Stimulated activated CD4-positive, alpha-beta T cell treated with anti-CD3 and anti-CD28 coated beads, Interleukin-15, amount 100 ng/mL, for 48 hours (primary cell): ENCODE measurements around the gene HERC2.

Experiments
- DNase-seq, 2 donors: peaks; one replicate each; pipeline ENCODE4 v3.0.0-alpha.2; 2020; ENCODE audit warnings: low read depth in 2 of 2

Gene HERC2

DNA sequence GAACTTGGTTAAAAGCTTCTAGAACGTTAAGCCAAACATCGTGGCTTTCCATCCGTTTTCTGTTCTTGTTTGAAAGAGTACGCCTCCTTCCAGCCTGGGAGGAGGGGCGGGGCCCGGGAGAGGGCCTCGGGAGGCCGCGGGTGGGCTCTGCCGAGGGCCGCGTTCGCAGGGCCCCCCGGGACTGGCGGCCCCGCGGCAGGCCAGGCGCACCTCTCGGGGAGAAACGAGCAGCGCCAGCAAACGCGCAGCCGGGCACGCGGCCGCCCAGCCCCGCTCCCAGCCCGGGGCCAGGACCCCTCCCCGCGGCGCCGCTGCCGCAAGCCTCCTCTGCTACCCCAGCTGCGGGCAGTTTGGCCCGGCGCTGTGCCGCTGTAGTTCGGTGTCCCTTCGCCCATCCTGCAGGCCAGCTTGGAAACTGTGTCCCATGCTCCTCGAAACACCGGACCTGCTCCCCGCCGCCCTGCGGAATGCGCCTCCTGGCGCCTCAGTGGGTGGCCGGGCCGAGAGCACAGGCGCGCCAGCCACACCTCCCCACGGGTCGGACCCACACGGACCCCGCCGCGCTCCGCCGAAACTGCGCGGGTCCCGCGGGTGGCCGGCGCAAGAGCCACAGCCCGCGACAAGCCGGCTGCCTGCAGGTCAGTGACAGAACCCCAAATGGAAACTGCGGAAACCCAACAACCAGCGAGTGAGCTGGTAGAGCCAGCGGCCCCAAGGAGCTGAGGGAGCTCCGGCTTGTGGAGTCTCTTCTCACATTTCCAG lies 225.1 kb downstream of the HERC2 start:
- DNase-seq = no peak

DNA sequence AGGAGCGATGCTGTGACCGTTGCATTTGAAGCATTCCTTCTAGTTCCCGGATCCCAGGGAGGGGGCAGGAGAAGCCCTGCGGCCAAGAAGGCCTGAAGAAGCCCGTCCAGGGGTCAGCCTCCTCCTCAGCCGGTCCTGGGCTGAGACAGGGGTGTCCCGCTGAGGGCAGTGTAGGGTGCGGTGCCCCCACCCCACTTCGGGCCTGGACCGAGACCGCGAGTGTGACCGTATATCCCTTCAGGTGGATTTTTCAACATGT lies 225.6 kb downstream of the HERC2 start:
- DNase-seq = no peak

DNA sequence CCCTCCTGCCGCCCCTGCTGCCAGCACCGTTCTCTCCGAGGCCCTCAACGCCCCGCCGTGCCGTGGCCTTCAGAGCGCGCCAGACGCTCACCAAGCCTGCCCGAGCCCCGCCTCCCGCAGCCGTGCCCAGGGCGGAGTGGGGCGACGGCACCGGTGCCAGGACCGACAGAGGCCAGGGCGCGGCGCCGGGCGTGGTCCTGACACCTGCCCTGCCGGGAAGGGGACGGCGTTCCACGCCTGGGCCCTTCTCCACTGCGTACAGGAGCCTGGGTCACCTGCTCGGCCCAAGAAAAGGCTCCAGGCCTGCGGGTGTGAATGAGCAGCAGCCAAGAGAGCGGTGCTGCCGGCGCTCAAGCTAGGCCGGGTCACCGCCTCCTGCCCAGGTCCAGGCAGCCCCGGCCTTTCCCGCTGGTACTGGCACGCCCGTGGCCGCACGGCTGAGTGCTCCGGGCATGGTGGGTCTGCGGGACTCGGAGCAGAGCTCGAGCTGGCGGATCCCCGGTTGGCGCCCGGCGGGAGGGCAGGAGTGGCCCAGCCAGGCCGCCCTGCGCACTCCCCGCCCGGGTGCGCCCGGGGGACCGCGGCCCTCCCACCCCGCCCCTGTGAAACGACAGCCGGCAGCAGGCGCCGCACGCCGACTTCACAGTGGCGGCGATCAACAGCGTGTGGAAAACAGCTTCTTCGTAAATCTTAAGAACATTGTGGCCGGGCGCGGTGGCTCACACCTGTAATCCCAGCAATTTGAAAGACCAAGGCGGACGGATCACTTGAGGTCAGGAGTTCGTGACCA lies 227.1 kb downstream of the HERC2 start:
- no peak for DNase-seq

DNA sequence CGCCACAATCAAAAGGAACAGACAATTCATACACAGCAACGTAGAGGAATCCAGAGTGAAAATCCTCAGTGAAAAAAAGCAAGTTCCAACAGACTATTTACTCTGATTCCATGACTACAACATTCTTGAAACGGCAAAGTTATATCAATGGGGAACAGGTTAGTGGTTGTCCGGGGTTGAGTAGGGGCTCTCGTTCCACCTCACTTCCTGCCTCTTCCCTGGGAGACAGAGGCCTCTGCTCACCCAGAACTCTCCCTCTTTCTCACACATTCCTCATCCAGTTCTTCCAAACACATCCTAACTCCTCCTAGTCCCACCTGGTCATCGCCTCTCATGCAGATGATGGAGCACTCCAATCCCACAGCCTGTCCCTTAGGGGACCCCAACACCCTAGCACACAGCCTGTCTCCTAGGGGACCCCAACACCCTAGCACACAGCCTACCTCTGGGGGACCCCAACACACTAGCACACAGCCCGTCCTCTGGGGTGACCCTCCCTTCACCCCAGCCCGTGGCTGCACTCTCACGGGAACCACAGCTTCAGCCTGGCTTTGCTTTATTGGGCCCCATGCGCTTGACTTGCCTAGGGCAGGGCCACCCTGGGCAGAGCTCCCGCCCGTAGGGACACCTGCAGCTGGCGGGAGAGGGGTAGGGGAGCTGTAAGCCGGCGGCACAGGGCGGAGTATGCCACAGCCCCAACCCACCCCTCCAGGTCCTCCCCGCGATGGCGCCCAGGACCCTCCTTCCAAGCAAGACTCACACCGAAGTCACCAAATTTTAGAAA lies 228.0 kb downstream of the HERC2 start:
- no peak for DNase-seq

DNA sequence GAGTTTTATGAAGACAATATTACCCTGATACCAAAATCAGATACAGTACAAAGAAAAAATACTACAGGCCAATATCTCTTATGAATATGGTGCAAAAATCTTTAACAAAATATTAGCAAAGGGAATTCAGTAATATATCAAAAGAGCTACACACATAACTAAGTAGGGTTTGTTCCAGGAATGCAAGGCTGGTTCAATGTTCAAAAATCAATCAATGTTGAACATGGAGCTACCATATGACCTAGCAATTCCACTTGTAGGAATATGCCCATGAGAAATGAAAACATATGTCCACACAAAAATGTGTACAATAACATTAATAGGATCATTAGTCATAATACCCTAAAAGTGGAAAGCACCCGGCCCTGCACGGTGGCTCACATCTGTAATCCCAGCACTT lies 230.7 kb downstream of the HERC2 start:
- DNase-seq = no peak

DNA sequence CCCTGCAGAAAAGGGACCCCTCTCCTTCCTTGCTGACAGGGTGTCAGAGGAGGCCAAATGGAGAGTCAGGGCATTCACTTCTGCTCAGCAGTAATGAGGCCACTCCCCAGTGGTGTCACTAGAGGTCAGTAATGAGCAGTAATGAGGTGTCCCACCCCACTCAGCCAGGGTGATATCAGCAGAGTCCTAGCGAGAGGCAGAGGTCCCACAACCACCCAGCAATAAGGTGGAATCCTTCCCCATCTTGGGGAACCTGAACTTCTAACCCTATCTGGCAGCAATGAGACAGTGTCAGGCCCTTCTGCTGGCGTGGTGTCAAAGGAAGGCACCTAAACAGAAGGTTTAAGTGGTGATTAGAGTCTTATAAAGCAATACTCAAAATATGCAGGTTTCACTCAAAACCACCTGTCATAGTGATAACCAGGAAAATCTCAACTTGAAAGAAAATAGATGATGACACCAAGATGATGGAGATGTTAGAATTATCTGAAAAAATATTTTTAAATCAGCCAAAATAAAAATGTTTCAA lies 235.7 kb downstream of the HERC2 start:
- peak in 1 of 2 donors; percentile 52 for DNase-seq

DNA sequence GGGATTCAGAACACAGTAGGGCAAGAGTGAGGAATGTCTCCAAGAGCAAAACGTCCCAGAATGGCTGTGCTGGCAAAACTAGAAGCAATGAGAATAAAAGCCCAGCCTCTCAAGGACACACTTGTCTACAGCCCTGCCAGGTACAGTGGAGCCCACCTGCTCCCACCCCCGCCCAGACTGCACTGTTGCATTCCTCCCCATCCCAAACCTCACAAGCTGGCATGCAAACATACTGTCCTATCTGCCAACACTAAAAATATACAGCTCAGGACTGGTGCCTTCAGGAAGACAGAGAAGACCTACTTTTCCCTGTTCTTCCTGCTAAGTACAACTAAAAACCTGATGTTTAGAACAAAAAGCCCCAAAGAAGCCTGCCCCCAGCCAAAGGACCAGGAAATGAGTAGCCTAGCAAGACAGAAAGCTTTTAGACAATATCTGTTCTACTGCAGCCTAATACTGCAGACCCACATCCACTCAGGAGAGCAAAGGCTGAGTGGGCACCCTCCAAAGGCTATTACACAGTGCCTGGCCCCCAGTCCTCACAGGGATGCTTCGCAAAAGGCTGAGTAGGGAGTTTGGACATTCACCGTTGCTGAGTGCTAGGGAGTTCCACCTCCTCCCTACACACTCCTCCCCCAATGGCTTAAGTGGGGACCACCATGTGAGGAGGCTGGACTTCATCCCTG lies 236.3 kb downstream of the HERC2 start:
- DNase-seq = no peak

DNA sequence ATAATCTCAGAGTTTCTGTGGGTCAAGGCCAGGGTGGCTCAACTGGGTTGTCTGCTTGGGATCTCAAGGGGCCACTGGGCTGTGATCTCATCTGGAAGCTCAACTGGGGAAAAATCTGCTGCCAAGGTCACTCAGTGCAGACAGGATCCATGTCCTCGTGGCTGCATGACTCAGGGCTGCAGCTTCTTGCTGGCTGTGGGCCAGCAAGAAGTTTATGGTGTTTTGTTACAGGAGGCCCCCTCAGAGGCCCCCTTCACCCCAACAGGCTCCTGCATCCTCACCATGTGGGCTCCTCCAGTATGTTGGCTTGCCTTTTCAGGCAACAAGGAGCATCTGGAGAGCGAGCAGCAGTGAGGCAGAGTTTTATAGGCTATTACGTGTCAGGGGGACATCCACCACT lies 237.4 kb downstream of the HERC2 start:
- no peak for DNase-seq

DNA sequence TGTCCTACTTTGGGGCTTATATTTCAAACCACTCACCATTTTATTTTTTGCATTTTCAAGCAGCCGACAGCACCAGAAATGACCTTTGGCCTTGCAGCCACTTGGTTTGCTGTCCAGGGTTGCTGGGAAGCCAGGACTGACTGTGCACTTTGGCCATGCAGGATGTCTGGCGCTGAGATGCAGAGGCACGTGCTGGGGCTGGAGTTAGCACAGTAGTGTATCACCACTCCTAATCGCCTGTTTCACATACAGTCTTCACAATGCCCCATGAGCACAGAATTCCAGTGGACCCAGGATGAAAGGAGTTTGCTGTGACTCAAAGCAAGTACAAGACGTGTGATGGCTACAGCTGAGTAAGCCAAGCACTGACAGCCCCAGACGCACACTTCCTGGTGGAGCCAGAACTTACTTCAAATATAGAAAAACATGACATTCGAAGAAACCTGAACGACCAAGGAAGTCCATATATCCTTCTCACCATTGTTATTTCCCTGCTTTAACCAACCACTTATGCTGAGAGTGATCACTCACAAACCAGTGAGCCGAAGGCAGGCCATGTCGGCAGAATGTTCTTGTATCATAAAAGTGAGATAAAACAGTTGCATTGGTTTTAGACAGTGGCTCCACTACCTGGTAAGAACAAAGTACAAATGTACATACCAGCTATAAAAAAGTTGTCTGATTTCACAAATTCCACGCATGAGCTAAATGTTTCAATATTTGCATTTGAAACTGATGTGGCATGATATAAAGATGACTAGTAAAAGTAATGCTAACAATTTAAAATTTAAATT lies 238.9 kb downstream of the HERC2 start:
- no peak for DNase-seq

DNA sequence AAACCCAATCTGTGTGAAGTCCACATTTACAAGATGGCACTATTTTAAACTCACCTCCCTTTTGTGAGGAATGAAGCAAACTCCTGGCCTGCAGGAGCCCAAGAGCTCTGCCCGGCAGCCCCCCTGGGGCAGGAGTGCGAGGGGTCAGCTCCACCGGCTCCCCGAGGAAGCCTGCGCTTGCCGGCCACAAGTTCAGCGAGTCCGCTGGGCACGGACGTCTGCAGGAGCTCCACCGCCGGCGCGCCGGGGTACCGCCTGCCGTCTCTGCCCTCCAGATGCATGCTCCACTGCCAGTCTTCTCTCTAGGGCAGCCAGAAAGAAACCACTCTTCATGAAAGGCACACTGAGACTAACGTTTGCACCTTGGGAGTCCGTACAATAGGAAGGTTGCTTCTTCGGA lies 240.4 kb downstream of the HERC2 start:
- no peak for DNase-seq

DNA sequence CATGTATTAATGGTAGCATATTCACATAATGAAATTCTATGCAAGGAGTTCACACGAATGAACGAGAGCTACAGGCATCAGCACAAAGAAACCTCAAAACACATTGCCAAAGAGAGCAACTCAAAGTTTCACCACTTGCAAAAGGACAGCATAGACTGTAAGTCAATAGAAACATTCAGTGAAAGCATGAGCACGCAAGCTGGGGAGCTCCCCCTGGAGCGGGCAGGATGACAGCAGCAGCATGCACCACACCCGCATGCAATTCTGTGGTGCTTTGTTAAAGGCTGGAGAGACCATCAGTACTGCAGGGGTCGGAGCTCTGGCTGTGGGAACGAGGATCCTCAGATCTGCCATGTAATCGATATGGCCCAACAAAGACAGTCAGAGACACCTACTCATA lies 241.6 kb downstream of the HERC2 start:
- no peak for DNase-seq

DNA sequence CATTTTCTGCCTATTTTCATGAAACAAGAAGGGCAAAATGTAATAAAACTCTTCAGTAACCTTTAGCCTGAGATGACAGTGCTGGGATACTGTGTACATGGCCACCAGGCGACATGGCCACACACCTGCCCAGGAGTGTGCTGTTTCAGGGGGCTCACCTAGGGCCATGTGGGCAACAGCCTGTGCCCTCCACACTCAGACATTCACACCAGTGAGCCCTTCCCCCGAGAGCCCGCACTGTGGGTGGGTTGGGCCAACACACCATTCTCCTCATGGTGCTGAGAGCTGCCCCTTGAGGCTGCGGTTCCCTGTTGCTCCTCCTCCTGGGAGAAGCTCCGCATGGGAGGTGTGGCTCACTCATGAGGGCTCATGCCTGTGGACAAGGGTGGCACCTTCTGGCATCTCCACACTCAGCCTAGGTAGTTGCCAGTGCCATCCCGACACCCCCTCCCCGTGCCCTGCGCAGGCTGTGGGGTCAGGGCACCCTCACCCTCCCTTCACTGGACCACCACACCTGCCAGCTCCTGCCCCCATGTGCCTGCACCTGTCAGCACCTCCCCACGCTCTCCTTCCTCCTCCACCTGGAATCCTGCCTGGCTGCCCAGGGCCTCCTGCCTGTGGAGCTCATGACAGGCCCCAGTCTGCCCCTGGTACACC lies 242.5 kb downstream of the HERC2 start:
- DNase-seq = no peak

DNA sequence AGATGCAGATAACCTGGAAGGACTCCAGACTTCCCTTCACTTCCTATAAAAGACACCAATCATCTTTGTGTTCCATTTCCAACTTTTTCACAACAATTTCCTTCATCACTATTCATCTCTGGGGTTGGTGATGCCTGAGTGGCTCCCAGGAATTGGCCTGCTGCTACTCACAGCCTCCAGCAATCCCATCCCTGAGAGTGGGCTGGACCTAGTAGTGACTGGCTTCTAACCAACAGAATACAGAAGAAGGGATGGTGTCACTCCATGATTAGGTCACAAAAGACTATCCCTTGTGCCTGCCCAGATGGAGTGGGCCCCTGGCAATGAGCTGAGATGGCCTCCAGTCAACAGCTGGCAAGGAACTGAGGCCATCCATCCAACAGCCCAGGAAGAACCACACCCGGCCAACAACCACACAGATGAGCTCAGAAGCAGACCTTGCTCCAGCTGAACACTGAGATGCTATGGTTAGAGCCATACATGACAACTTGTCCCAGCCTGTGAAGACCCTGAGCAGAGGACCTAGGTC lies 243.7 kb downstream of the HERC2 start:
- DNase-seq = no peak

DNA sequence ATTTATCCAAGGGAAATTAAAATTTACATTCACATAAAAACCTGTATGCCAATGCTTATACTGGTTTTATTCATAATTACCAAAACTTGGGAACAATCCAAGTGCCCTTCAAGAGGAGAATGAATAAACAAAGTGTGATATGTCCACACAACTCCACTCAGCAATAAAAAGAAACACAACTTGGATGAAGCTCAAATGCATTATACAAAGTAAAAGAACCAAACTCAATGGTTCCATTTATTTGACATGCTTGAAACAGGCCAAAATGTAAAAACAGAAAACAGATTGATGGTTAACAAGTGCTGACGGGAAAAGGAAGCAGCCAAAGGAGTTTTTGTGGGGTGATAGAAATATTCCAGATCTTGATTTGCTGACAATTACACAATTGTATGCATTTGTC lies 246.4 kb downstream of the HERC2 start:
- no peak for DNase-seq

DNA sequence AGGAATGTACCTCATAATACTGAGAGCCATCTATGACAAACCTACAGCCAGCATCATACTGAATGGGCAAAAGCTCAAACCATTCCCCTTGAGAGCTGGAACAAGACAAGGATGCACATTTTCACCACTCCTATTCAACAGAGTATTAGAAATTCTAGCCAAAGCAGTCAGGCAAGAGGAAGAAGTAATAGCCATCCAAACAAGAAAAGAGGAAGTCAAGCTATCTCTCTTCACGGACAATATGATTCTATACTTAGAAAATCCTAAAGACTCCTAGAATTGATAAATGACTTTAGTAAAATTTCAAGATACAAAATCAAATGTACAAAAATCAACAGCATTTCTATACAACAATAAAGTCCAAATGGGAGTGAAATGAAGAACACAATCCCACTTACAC lies 253.0 kb downstream of the HERC2 start:
- no peak for DNase-seq

DNA sequence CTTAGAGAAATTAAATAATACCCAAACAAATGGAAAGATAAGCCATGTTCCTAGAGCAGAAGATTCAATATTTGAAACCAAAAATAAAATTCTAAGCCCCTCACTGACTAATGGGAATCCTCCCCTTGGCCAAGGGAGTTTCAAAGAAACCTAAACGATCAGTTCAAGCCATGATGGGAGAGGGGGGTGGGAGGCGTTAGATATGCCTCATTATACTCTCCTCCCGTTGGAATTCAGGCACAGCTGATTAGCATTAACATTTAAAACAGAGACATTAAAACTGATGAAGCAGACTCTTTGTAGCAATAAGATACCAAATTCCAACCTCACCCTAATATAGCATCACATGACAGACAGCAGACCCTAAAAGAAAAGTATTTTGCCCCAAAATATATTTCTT lies 255.7 kb downstream of the HERC2 start:
- no peak for DNase-seq
